Measurements from ENCODE around the gene NPR2. TPM values are rescaled to one million over a fixed set of nuclear protein-coding genes. Genes with fewer than 3 reads are reported as not detected.

The NPR2 gene
- total and polyA plus RNA-seq, 2 of the 13 experiments (the other 11 are each of a cell fraction or from before 2014, with no cell fraction given) = 7.4 to 9.4 TPM

GRCh38 chr9:35835216-35835632, 43.8 kb downstream of the NPR2 start (continued):
- TF ChIP-seq CSRNP1 (CRISPR knock-in tag; IDR thresholded peaks at IDR 0.05) = no peak

DNA sequence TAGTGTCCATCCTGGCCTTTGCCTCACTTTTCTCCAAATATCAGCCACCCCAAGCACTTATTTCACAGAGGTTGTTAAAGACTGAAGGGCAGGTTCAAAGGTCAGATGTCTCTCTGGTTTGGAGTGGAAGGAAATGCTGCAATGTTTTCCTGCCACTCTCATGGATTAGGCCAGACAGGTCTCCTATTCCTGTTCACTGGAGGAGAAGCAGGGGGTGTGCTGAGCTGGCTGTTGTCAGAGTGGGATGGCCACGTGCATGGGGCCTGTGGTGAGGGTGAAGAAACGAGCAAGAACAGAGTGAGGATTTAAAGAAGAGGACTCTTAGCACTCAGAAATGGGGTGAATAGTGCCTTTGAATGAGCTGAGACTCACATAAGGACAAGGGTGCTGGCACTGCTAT, 44.4 kb downstream of the NPR2 start:
- DNase-seq (ENCODE audit: low spot score) = peak; percentile 48
- intact Hi-C loops (cut with micrococcal nuclease; ENCODE audit: unreplicated experiment) (no loop called here), in situ Hi-C loops (cut with HindIII; ENCODE audit: extremely low pct_ligation_motif_present, low pct_unique_long_range_greater_than_20kb) (no loop called here)
- H2AFZ ChIP-seq (ENCODE audit: low read length) = no peak overlapping the region
- no peaks in the 10 kb centered on the region for H3K79me2 ChIP-seq (ENCODE audit: insufficient read depth, low read length)
- ChIA-PET POLR2A (interaction anchor here (0.8 to 2.3 kb wide), 4 partner anchors 21 to 87 kb away, joined by 3 to 9 read pairs (median 4); partner anchors contain the start of genes GBA2, HINT2 and RGP1), CTCF (ENCODE audit: low intra/inter-chr PET ratio, low total read pairs) (no interaction called here)
- no peak overlapping the region for H3K27ac ChIP-seq (ENCODE audit: extremely low read length, insufficient read depth, low read length)
- H4K20me1 ChIP-seq (ENCODE audit: insufficient read depth, low read length) = no peaks in the 10 kb centered on the region
- no peak overlapping the region for H3K9ac ChIP-seq (ENCODE audit: insufficient read depth, low read depth, low read length)
- no peaks in the 10 kb centered on the region for H3K36me3 ChIP-seq (replicated peaks in 1 of 2; ENCODE audit: control insufficient read depth in 1 of 2, insufficient read depth in 2 of 2, low read length in 2 of 2)
- H3K27me3 ChIP-seq (ENCODE audit: control insufficient read depth in 1 of 2, insufficient read depth in 2 of 2, low read length in 2 of 2) = no peaks in the 10 kb centered on the region; a peak in 1 of 5 replicates
- peak overlapping the region; percentile 39; the same call in 1 of the 2 replicates for H3K4me2 ChIP-seq (ENCODE audit: low read depth, low read length)
- 2% methylated on average over 2 of the region's 2 CpGs for WGBS (ENCODE audit: low lambda C conversion rate)
- no peak overlapping the region for H3K4me3 ChIP-seq (replicated peaks in 1 of 3; ENCODE audit: insufficient read depth in 1 of 3, low read depth in 2 of 3, low read length in 3 of 3)
- FAIRE-seq = peak; percentile 85
- H3K9me3 ChIP-seq (ENCODE audit: low read length) = no peaks in the 10 kb centered on the region
- H3K4me1 ChIP-seq (ENCODE audit: insufficient read depth, low read length) = peaks cover 49% of the 10 kb centered on the region
- BruUV-seq (replicated peaks) = no TSS peak
- ATAC-seq = peak; percentile 58
- TF ChIP-seq ZNF788 (CRISPR knock-in tag; IDR thresholded peaks at IDR 0.05; ENCODE audit: borderline replicate concordance) (no peak), HNF1A (IDR thresholded peaks at IDR 0.05; ENCODE audit: low read depth) (no peak), HNF1A (CRISPR knock-in tag; IDR thresholded peaks at IDR 0.05; ENCODE audit: borderline replicate concordance) (0 out of 2 replicates have a peak, but pooled peaks have one; percentile 8), GABPA (IDR thresholded peaks at IDR 0.05; ENCODE audit: low read depth, low read length) (no peak), GABPA (CRISPR knock-in tag; IDR thresholded peaks at IDR 0.05; ENCODE audit: low read depth) (peak; percentile 35; the same call in 1 of the 2 replicates), GATAD2A (CRISPR knock-in tag; IDR thresholded peaks at IDR 0.05) (0 out of 2 replicates have a peak, but pooled peaks have one; percentile 33), HNF4G (IDR thresholded peaks at IDR 0.05; ENCODE audit: borderline replicate concordance, low read depth, low read length) (no peak; the same call in 1 of the 2 replicates), HNF4G (CRISPR knock-in tag; IDR thresholded peaks at IDR 0.05; ENCODE audit: borderline replicate concordance, low read depth) (0 out of 2 replicates have a peak, but pooled peaks have one; percentile 53), RCOR2 (CRISPR knock-in tag; IDR thresholded peaks at IDR 0.05) (no peak), ZNF382 (CRISPR knock-in tag; IDR thresholded peaks at IDR 0.05; ENCODE audit: borderline replicate concordance) (no peak), SOX6 (IDR thresholded peaks at IDR 0.05) (no peak), SOX6 (CRISPR knock-in tag; IDR thresholded peaks at IDR 0.05) (peak; percentile 16; the same call in 1 of the 2 replicates), SAP130 (CRISPR knock-in tag; IDR thresholded peaks at IDR 0.05; ENCODE audit: low read depth) (peak; percentile 52; the same call in 1 of the 2 replicates)
- TF ChIP-seq, protein P1, sequence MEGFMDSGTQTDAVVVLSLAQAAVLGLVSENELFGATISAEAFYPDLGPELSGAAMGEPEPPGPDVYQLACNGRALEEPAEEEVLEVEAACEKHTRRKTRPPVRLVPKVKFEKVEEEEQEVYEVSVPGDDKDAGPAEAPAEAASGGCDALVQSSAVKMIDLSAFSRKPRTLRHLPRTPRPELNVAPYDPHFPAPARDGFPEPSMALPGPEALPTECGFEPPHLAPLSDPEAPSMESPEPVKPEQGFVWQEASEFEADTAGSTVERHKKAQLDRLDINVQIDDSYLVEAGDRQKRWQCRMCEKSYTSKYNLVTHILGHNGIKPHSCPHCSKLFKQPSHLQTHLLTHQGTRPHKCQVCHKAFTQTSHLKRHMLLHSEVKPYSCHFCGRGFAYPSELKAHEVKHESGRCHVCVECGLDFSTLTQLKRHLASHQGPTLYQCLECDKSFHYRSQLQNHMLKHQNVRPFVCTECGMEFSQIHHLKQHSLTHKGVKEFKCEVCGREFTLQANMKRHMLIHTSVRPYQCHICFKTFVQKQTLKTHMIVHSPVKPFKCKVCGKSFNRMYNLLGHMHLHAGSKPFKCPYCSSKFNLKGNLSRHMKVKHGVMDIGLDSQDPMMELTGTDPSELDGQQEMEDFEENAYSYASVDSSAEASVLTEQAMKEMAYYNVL (CRISPR knock-in tag; IDR thresholded peaks at IDR 0.05; ENCODE audit: borderline replicate concordance) = no peak
- TF ChIP-seq, protein P2, sequence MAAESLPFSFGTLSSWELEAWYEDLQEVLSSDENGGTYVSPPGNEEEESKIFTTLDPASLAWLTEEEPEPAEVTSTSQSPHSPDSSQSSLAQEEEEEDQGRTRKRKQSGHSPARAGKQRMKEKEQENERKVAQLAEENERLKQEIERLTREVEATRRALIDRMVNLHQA (CRISPR knock-in tag; IDR thresholded peaks at IDR 0.05) = no peak
